IPS-18c (cell line): ENCODE measurements around the gene TNFRSF19.
"Not testable (repeated sequence)": the region's sequence is repeated elsewhere in the genome, so short reads cannot be mapped to it uniquely, and the experiment has no call there.

Experiments used
- H3K4me3 ChIP-seq: 2 replicates; pipeline ENCODE4 v1.7.0; 2013; ENCODE audit warnings: low read depth, mild to moderate bottlenecking, low read length, moderate library complexity; ENCODE audit not compliant: insufficient read depth
- H3K9me3 ChIP-seq: one replicate; pipeline ENCODE4 v1.6.1; 2013; ENCODE audit warnings: mild to moderate bottlenecking, low read length, moderate library complexity; ENCODE audit not compliant: control insufficient read depth, insufficient read depth

TNFRSF19 gene

GRCh38 chr13:23588666-23589065 is 18.5 kb downstream of the TNFRSF19 start:
- H3K9me3 ChIP-seq, result no peaks in the 10 kb centered on the region
- H3K4me3 ChIP-seq, result no peak overlapping the region

- no peaks in the 10 kb centered on the region for H3K9me3 ChIP-seq
- no peak overlapping the region for H3K4me3 ChIP-seq
Measured at GRCh38 chr13:23592596-23592995, 22.4 kb downstream of the TNFRSF19 start.

- Histone ChIP-seq H3K4me3 (no peak overlapping the region), H3K9me3 (no peaks in the 10 kb centered on the region)
Measured at GRCh38 chr13:23593148-23593547, 22.9 kb downstream of the TNFRSF19 start.

- H3K4me3 ChIP-seq, H3K9me3 ChIP-seq: not testable (repeated sequence)
Measured at GRCh38 chr13:23594290-23594689, 24.1 kb downstream of the TNFRSF19 start.

GRCh38 chr13:23598369-23598768 is 28.2 kb downstream of the TNFRSF19 start:
- H3K9me3 ChIP-seq, result no peaks in the 10 kb centered on the region
- no peak overlapping the region for H3K4me3 ChIP-seq

GRCh38 chr13:23599083-23599925 is 29.1 kb downstream of the TNFRSF19 start:
- H3K4me3 ChIP-seq, result no peak overlapping the region
- no peaks in the 10 kb centered on the region for H3K9me3 ChIP-seq

GRCh38 chr13:23600100-23600499 is 29.9 kb downstream of the TNFRSF19 start:
- Histone ChIP-seq H3K4me3 (no peak overlapping the region), H3K9me3 (no peaks in the 10 kb centered on the region)

GRCh38 chr13:23600534-23600933 is 30.3 kb downstream of the TNFRSF19 start:
- H3K9me3 ChIP-seq, result no peaks in the 10 kb centered on the region
- H3K4me3 ChIP-seq, result no peak overlapping the region

- no peaks in the 10 kb centered on the region for H3K9me3 ChIP-seq
- H3K4me3 ChIP-seq, result no peak overlapping the region
Measured at GRCh38 chr13:23605831-23606230, 35.6 kb downstream of the TNFRSF19 start.

- Histone ChIP-seq H3K9me3 (no peaks in the 10 kb centered on the region), H3K4me3 (no peak overlapping the region)
Measured at GRCh38 chr13:23608138-23608537, 37.9 kb downstream of the TNFRSF19 start.

GRCh38 chr13:23608701-23609413 is 38.6 kb downstream of the TNFRSF19 start:
- Histone ChIP-seq H3K4me3 (no peak overlapping the region), H3K9me3 (no peaks in the 10 kb centered on the region)

GRCh38 chr13:23609414-23609760 is 39.2 kb downstream of the TNFRSF19 start:
- no peaks in the 10 kb centered on the region for H3K9me3 ChIP-seq
- no peak overlapping the region for H3K4me3 ChIP-seq

GRCh38 chr13:23609874-23610576 is 39.8 kb downstream of the TNFRSF19 start:
- Histone ChIP-seq H3K9me3 (no peaks in the 10 kb centered on the region), H3K4me3 (no peak overlapping the region)

- Histone ChIP-seq H3K4me3 (no peak overlapping the region), H3K9me3 (no peaks in the 10 kb centered on the region)
Measured at GRCh38 chr13:23610966-23611491, 40.8 kb downstream of the TNFRSF19 start.

GRCh38 chr13:23612182-23612581 is 42.0 kb downstream of the TNFRSF19 start:
- no peaks in the 10 kb centered on the region for H3K9me3 ChIP-seq

GRCh38 chr13:23612731-23613130 is 42.5 kb downstream of the TNFRSF19 start:
- H3K4me3 ChIP-seq, result no peak overlapping the region
- H3K9me3 ChIP-seq, result no peaks in the 10 kb centered on the region

More at GRCh38 chr13:23612182-23612581, 42.0 kb downstream of the TNFRSF19 start:
- H3K4me3 ChIP-seq, result no peak overlapping the region

GRCh38 chr13:23613596-23613995 is 43.4 kb downstream of the TNFRSF19 start:
- H3K4me3 ChIP-seq, result no peak overlapping the region
- no peaks in the 10 kb centered on the region for H3K9me3 ChIP-seq
